ENCODE results near the gene MAP2.

DNA sequence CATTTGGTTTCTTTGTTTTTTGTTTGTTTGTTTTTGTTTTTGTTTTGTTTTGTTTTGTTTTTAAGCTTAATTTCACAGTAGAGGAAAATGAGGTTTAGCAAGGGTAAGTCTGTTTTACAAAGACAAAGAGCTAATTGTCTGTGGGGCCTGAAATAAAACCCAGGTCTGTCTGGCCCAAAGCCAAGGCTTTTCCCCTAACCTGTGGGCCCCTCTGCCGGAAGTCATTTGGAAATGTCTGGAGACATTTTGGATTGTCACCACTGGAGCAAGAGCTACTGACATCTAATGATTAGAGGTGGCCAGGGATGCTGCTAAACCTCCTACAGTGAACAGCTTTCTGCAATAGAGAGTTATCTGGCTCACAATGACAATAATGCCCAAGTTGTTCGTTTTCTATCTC is 167.2 kb downstream of the MAP2 start:
- TF ChIP-seq CTCF (IDR thresholded peaks at IDR 0.05): no peak
- no peak for TF ChIP-seq POLR2A (IDR thresholded peaks at IDR 0.05)

Measured in heart left ventricle (tissue), 13 donors.